ENCODE measurements around the gene MCM8.

Gene MCM8

GRCh38 chr20:5950271-5951031 is at the start of gene MCM8, which contains the start of gene TRMT6:
TSS of gene MCM8 (plus strand) at chr20:5950652. CDS start at chr20:5952016, 1,364 bp downstream.
TSS of gene TRMT6 (minus strand) at chr20:5950533. CDS start at chr20:5950405, 128 bp downstream.
- DNase-seq (ENCODE audit: low spot score) = peak; percentile 95
- peak; percentile 61 for FAIRE-seq

GRCh38 chr20:5900908-5901307 is 49.5 kb upstream of the MCM8 start:
- FAIRE-seq (no peak), DNase-seq (ENCODE audit: low spot score) (no peak)

- FAIRE-seq (no peak), DNase-seq (ENCODE audit: low spot score) (no peak)
Observed at GRCh38 chr20:5908981-5909380, 41.5 kb upstream of the MCM8 start.

- FAIRE-seq (no peak), DNase-seq (ENCODE audit: low spot score) (no peak)
Observed at GRCh38 chr20:5910186-5910585, 40.3 kb upstream of the MCM8 start.

GRCh38 chr20:5913166-5913565 is 37.3 kb upstream of the MCM8 start:
- no peak for FAIRE-seq
- DNase-seq (ENCODE audit: low spot score) = no peak

- DNase-seq (ENCODE audit: low spot score) = no peak
- FAIRE-seq = no peak
Observed at GRCh38 chr20:5914859-5915258, 35.6 kb upstream of the MCM8 start.

- FAIRE-seq (peak; percentile 61), DNase-seq (ENCODE audit: low spot score) (peak; percentile 81)
Observed at GRCh38 chr20:5918856-5919625, 31.4 kb upstream of the MCM8 start.

- no peak for DNase-seq (ENCODE audit: low spot score)
- no peak for FAIRE-seq
Observed at GRCh38 chr20:5919626-5920544, 30.6 kb upstream of the MCM8 start.

GRCh38 chr20:5920581-5920980 is 29.9 kb upstream of the MCM8 start:
- FAIRE-seq (no peak), DNase-seq (ENCODE audit: low spot score) (no peak)

GRCh38 chr20:5923493-5923892 is 27.0 kb upstream of the MCM8 start:
- no peak for DNase-seq (ENCODE audit: low spot score)
- FAIRE-seq = no peak

- no peak for FAIRE-seq
Observed at GRCh38 chr20:5925551-5925950, 24.9 kb upstream of the MCM8 start.

GRCh38 chr20:5927749-5928462 is 22.5 kb upstream of the MCM8 start:
- DNase-seq (ENCODE audit: low spot score) = no peak
- no peak for FAIRE-seq

More at GRCh38 chr20:5925551-5925950, 24.9 kb upstream of the MCM8 start:
- no peak for DNase-seq (ENCODE audit: low spot score)

- FAIRE-seq (no peak), DNase-seq (ENCODE audit: low spot score) (no peak)
Observed at GRCh38 chr20:5928836-5929715, 21.4 kb upstream of the MCM8 start.

- DNase-seq (ENCODE audit: low spot score) = no peak
- no peak for FAIRE-seq
Observed at GRCh38 chr20:5931411-5931810, 19.0 kb upstream of the MCM8 start.

GRCh38 chr20:5932796-5933195 is 17.7 kb upstream of the MCM8 start:
- FAIRE-seq (no peak), DNase-seq (ENCODE audit: low spot score) (no peak)

- no peak for FAIRE-seq
- peak; percentile 30 for DNase-seq (ENCODE audit: low spot score)
Observed at GRCh38 chr20:5933802-5934436, 16.5 kb upstream of the MCM8 start.

- DNase-seq (ENCODE audit: low spot score) = no peak
- no peak for FAIRE-seq
Observed at GRCh38 chr20:5935384-5935783, 15.1 kb upstream of the MCM8 start.

GRCh38 chr20:5936238-5936637 is 14.2 kb upstream of the MCM8 start:
- FAIRE-seq (no peak), DNase-seq (ENCODE audit: low spot score) (no peak)

GRCh38 chr20:5938456-5939029 is 11.9 kb upstream of the MCM8 start:
- DNase-seq (ENCODE audit: low spot score) (no peak), FAIRE-seq (no peak)

Measured in urothelium cell line (cell line).